Muscle of arm (tissue), 12 donors: ENCODE measurements around the gene SLC35E4. TPM values are rescaled to one million over a fixed set of nuclear protein-coding genes. Genes with fewer than 3 reads are reported as not detected.
"Not testable (repeated sequence)": the region's sequence is repeated elsewhere in the genome, so short reads cannot be mapped to it uniquely, and the experiment has no call there.

Source experiments
- DNase-seq: peaks from one replicate; pipeline ENCODE4 v3.0.0-alpha.2; 2013
- polyA plus RNA-seq, 12 donors: library from polyadenylated mRNA; unstranded; fragments of 120-200 nt; gene quantifications; one replicate each; pipeline ENCODE4 v1.2.1, GENCODE V29; 2013; ENCODE audit not compliant: insufficient read length in 12 of 12

Gene SLC35E4
- polyA plus RNA-seq, 12 donors = 1.6 to 4.6 (median 2.1) TPM; not detected in 2

DNA sequence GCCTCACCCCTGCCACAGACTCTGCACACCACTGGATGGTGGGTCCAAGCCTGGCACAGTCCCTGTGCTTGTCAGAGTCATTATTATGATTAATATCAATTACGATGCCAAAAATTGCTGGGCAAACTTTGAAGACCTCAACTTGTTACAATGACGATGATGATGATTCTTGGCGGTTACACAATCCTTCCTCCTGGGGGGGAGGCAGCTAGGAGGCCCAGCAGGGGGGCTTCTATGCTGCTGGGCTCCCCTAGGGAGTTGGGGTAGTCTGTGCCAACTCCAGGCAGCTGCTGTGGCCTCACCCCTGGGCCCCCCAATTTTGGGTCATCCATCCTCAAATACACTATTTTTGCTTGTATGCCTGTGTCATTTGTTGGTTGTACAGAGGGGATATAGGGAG lies 12.0 kb downstream of the SLC35E4 start:
- no peak for DNase-seq

DNA sequence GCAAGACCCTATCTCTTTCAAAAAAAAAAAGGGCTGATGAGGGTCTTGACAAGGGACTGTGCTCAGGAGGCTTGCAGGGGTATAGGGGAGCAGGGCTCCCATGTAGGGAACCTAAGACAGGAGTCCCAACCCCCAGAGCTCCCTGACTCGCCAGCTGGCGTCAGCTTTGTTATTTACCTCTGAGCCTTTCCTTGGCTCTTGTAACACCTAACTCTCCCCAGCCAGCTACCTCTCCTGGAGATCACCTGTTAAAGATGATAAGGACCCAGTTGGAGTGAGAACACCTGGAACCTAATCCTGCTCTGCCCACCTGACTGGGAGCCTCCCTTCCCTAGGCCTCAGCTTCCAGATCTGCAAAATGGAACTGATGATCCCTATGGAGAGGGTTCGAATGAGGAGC lies 13.2 kb downstream of the SLC35E4 start:
- DNase-seq = no peak

- DNase-seq = no peak
These were observed 13.9 kb downstream of the SLC35E4 start for GRCh38 chr22:30649430-30650007.

DNA sequence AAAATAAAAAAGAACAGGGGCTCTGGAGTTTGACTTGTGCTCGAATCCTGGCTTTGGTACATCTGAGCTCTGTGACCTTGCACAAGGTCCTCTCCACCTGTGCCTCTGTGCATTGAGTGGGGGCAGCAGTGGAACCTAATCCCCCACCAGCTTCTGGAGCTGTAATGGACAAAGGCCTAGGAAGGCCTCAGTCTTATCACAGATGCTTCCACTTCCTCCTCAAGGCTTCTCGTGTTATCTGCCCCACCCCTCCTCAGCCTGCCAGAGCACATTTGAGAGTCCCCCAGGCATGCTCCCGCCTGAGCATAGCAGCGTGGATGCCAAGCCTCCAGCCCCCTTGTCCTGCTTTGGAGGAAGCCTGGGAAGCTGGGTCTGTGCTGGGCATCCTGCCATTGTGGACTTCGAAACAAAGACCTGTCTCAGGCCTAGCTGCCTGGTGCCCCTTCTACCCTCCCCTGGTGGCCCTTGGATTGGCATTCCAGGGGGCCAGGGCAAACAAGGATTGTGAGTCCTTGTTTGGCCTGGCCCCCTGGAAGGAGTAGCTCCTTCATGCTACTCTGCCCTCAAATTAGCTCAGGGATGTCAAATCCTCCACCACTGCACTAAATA lies 15.0 kb downstream of the SLC35E4 start:
- no peak for DNase-seq

DNA sequence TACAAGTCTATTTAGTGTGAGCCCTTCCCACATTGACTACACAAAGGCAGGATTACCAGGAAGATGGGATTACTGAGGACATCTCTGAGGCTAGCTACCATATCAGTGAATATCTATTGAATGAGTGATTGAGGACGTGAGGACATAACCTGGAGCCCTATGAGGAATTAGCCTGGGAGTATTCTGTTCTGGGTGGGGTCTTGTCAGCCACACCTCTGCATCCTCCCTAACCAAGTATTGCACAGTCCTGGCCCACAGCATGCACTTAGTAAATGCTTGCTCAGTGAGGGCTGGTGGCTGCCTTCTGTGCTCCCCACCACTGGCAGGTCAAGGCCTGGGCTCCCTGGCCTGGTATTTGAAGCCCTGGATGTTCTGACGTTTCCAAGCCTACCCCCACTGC lies 17.3 kb downstream of the SLC35E4 start:
- DNase-seq = no peak

DNA sequence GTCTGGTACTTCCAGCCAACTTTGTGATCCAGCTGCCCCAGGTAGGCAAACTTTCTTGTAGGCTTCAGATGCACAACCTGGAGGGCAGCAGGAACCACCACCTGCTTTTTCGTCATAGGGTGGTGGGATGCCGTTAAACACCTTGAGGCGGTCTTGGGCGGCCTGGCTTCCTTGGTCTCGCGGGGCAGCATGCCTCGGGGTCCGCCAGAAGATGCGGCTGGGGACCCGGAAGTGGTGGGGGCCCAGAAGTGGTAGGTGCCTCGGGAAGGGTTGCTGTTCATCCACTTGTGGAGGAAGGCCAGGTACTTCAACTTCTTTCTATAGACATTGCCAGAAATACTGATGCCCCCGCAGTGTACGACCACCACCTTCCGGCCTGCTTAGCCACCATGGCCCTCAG lies 18.8 kb downstream of the SLC35E4 start:
- DNase-seq = no peak

DNA sequence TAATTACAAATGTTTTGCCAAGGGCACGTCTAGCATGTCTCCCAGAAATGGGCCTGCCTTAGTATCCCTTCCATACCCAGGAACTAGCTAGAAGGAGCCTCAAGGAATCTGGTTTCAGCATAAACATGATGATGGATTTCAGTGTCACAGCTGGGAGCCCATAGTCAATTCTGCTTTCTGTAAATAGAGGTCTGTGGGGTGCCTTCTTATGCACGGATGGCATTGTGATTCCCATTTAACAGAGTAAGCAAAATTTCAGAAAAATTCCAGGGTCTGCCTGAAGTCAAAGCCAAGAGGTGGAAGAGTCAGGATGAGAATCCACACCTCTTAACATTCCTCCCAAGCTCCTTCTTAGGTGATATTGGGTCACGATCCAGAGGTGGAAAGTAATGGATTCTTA lies 20.0 kb downstream of the SLC35E4 start:
- DNase-seq = no peak

GRCh38 chr22:30662040-30662439 lies 26.5 kb downstream of the SLC35E4 start:
- DNase-seq = no peak

- no peak for DNase-seq
These were observed 29.2 kb downstream of the SLC35E4 start for GRCh38 chr22:30664798-30665197.

DNA sequence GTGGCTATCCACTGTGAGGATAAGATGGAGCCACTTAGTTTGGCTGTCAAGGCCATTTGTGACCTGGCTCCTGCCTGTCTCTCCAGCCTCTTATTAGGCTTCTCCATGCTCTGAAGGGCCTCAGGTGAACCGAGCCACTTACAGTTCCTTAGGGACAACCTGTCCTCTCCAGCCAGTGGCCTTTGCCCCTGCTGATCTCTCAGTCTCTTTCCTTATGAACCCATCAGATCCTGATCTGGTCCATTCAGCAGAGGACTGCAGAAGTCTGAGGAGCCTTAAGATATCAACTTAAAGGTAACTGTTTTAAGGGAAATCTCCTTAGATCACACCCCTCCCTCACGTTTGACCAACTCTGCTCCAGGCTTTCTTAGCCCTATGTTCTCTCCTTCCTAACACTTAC lies 29.7 kb downstream of the SLC35E4 start:
- no peak for DNase-seq

DNA sequence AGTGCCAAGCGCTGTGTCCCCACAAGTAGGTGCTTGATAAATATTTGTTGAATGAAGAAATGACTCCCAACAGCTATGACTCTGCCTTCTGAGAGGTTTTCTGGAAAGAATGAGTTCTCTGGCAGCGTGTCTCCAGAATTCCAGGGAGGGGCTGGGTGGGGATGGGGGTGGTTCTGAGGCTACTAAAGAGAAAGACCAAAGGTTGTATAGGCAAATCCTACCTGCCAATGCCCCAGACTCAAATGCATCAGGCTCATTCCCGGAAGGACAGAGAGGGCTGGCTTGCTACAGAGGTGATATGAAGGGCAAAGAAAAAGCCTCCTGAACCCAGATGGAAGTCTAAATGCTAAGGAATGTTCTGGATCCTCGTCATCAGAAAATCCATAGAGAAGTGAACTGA lies 30.2 kb downstream of the SLC35E4 start:
- no peak for DNase-seq

GRCh38 chr22:30667107-30667493 lies 31.5 kb downstream of the SLC35E4 start:
- no peak for DNase-seq

DNA sequence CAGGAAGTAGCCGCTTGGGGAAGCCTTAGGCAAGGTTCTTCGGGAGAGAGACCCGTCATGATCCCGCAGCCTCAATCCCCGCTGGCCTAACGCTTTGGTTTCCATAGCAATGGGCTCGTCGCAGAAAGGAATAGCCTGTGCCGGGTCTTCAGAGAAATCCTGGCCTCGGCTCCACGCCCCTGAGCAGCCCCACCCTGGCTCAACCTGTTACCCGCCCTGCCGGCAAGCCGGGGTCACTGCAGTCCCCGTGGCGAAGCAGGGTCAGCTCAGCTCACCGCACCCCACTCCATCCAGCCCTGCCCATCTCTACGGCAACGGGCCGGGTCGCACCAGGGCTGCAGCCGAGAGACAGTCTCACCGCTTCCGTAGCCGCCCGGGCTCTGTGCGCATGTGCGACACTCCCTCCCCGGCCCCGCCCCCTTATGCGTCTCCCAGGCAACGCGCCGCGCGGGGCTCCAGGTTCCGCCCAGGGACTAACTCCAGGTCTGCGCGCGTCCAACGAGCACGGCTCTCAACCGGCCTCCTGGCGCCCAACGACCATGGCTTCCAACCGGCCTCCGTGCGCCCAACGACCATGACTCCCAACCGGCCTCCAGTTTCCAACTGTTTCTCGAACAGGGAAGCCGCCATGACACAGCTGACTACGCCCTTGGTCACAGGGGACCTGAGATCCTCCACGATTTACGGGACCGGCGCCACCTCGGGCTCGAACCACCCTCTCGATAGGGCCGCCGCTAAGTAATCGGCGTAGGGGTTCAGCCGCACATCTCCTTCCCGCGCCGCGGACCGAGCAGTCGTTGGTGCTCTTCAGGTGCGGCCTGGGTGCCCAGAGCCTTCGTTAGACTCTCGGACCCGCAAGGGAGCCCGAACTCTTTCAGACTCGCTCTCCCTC lies 32.2 kb downstream of the SLC35E4 start, which contains the start of gene DUSP18:
Gene DUSP18 (minus strand): TSS at position 382 of the 892 bp plus-strand sequence. CDS start 3,872 bp downstream, outside the sequence.
- DNase-seq = peak; percentile 92

DNA sequence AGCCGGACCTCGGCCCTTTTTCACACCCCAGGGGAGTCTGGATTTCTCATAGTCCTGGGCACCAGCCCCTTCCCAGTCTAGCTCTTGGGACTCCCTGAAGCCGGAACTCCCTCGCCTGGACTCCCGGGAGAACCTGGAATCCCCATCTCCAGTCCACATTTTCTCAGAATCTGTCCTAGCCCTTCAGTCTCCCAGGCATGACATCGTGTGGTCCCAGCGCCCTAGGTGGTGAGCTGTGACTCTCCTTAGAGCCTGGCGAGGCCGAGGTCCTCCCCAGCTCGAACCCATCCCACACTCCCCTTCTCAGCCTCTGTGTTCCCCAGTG lies 32.8 kb downstream of the SLC35E4 start:
- DNase-seq = no peak

DNA sequence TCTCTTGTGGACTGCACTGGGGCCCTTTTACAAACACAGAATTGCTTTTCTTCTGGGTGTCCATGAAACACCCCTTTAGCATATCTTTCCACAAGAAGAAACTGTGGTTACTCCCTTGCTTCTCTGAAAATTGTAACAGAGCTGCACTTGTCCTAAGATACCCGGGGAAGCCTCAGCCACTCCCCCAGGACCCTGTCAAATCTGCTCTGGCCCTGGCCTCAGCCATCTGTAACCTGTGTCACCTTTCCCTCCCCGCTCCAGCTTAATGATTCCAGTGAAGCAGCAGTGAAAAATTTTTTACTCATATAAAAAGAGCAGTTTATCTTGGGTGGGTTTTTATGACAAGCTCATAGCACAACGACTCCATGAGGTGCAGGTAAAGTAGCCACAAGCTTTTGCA lies 35.5 kb downstream of the SLC35E4 start:
- no peak for DNase-seq

GRCh38 chr22:30673136-30673535 lies 37.6 kb downstream of the SLC35E4 start:
- DNase-seq = no peak

GRCh38 chr22:30674482-30674881 lies 38.9 kb downstream of the SLC35E4 start:
- DNase-seq = no peak

- no peak for DNase-seq
These were observed 39.9 kb downstream of the SLC35E4 start for GRCh38 chr22:30675436-30675835.

GRCh38 chr22:30676565-30676964 lies 41.0 kb downstream of the SLC35E4 start:
- DNase-seq = not testable (repeated sequence)

- DNase-seq = not testable (repeated sequence)
These were observed 44.5 kb downstream of the SLC35E4 start for GRCh38 chr22:30679895-30680690.

DNA sequence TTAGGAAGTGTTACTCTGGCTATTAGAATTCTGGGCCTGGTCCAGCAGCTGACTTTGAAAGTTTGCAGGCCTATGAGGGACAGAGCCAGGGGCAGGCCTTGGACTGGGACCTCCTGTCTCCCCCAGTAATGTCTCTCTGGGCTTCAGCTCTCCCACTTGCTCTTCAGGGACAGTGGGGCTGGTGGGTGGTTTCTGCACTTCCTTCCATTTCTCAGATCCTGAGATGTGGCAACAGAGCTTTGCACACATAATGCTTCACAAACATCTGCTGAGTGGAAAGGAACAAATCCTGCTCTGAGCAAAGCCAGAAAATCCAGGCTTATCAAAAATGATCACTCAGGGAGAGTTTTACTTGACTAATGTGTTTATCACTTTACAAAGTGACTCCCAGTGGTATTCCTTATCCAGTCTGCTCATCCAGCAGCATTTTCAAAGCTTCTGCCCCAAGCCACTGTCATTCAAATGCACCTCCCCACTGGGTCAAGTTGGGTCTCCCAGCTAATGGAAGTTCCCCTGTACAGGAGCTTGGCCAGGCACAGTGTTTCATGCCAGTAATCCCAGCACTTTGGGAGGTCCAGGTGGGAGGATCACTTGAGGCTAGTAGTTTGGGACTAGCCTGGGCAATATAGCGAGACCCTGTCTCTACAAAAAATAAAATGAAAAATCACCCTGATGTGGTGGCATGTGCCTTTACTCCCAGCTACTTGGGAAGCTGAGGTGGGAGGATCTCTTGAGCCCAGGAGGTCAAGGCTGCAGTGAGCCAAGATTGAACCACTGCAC lies 45.6 kb downstream of the SLC35E4 start:
- DNase-seq = no peak
